A549 (cell line): Measurements from ENCODE around the gene SCO2.

Experiments used
- CEBPB ChIP-seq, 2 experiments: fragments of >200 bp in 1 of 2; sonication (Bioruptor Twin) in 1 of 2; formaldehyde crosslinking in 1 of 2; IDR thresholded peaks; 2 replicates each; pipeline ENCODE4 v1.6.1; 2012 to 2016
- CTCF ChIP-seq: fragments of >200 bp; sonication (Bioruptor Twin); formaldehyde crosslinking; IDR thresholded peaks from 3 replicates; pipeline ENCODE4 v1.5.1; 2016
- PHF8 ChIP-seq: fragments of 200-600 bp; sonication (generic); IDR thresholded peaks from 2 replicates; pipeline ENCODE4 v1.6.1; 2016; ENCODE audit warnings: low read depth, mild to moderate bottlenecking, antibody characterized with exemption, moderate library complexity, borderline replicate concordance
- POLR2A ChIP-seq: IDR thresholded peaks from 2 replicates; pipeline ENCODE4 v1.6.1; 2012; ENCODE audit warnings: mild to moderate bottlenecking, low read length

- TF ChIP-seq POLR2A (no peak), PHF8 (no peak), CEBPB (IDR thresholded peaks at IDR 0.05) (no peak), CTCF (no peak)
Measured at GRCh38 chr22:50569041-50569459, 43.7 kb upstream of the SCO2 start.
